ENCODE data around the gene OR6V1. TPM values are rescaled to one million over a fixed set of nuclear protein-coding genes. Genes with fewer than 3 reads are reported as not detected.
A peak's percentile ranks its signal among the peaks of the same experiment; 100 is the strongest.

The OR6V1 gene
- total and polyA plus RNA-seq, 8 donors = not detected

DNA sequence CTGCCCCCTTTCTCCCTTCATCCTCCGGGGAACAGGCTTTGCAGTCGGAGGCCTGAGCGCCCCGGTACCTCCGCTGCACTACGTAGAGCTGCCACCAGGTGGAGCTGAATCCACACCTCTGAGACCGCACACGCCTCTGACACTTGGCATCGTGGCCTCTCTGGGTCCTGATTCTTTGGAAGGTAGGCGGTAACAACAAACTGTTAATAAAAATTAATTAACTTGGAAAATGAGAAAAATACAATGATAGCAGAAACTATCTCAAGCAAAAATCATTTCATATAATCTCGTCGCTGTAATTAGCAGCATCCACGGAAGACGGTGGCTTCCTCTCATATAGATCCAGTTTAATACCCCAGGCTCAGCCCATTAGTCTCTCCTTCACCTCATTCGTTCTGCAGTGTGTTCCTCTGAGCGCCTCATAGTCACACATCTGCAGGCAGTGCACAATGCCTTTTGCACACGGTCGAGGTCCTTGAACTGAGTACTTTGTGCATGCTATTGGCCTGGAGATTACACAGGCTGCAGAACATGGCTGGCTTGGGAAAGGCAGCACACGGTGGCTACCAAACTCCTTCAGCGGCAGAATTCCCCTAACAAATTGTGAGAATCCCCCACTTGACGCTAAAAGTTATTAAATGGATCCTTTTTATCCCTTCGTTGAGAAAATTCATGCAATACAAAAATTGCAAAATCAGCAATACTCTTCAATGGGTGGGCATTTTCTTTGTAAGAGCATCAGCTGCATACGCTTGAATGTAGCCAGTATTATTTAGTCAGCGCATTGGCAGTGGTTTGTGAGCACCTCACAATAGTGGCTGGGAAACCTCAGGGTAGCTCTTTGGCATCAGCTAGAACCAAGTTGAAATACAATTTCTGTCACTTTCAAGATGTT, 43.9 kb upstream of the OR6V1 start:
- intact Hi-C loops (cut with DNase I) = loop anchor here (2.0 to 10.0 kb wide), 3 partner anchors 143 to 209 kb away; no protein-coding TSS in a partner anchor
- TF ChIP-seq, protein P1, sequence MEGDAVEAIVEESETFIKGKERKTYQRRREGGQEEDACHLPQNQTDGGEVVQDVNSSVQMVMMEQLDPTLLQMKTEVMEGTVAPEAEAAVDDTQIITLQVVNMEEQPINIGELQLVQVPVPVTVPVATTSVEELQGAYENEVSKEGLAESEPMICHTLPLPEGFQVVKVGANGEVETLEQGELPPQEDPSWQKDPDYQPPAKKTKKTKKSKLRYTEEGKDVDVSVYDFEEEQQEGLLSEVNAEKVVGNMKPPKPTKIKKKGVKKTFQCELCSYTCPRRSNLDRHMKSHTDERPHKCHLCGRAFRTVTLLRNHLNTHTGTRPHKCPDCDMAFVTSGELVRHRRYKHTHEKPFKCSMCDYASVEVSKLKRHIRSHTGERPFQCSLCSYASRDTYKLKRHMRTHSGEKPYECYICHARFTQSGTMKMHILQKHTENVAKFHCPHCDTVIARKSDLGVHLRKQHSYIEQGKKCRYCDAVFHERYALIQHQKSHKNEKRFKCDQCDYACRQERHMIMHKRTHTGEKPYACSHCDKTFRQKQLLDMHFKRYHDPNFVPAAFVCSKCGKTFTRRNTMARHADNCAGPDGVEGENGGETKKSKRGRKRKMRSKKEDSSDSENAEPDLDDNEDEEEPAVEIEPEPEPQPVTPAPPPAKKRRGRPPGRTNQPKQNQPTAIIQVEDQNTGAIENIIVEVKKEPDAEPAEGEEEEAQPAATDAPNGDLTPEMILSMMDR (IDR thresholded peaks at IDR 0.05) = peak; percentile 93 to 98
- Histone ChIP-seq H3K27me3 (peaks cover 0 to 7% of the 10 kb centered on the region in 2 donors), H3K9me3 (no peaks in the 10 kb centered on the region), H3K4me3 (no peak overlapping the region), H3K4me1 (peaks cover 0 to 4% of the 10 kb centered on the region in 2 donors), H3K36me3 (no peaks in the 10 kb centered on the region), H3K27ac (no peak overlapping the region)
- DNase-seq (peak; percentile 66 to 92 (median 80)), ATAC-seq (peak; percentile 98)

DNA sequence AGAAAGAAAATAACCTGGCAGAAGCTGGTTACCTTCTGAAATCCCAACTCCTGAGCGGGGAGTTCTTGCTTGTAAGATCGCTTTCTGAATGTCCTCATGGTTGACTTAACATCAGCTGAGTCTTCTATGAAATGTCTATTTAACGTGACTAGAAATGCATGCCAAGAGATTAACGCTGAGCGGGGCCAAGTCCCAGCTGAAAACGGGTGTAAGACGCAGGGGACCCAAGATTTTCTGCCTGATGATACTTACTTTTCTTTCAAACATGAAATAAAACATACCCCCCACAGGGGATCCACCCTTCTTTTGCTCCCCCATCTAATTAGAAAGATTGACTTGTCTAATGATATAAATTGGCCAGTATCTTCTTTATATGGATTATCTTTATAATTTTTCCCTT, 40.1 kb upstream of the OR6V1 start:
- no peak overlapping the region for H3K4me3 ChIP-seq
- intact Hi-C loops (cut with DNase I) = no loop called here
- no peaks in the 10 kb centered on the region for H3K9me3 ChIP-seq
- no peak for DNase-seq
- ATAC-seq = no peak
- TF ChIP-seq, protein P1 (IDR thresholded peaks at IDR 0.05) = no peak
- H3K4me1 ChIP-seq = no peaks in the 10 kb centered on the region
- H3K36me3 ChIP-seq = no peaks in the 10 kb centered on the region
- H3K27ac ChIP-seq = no peak overlapping the region
- H3K27me3 ChIP-seq = peaks cover 4 to 7% of the 10 kb centered on the region in 2 donors

DNA sequence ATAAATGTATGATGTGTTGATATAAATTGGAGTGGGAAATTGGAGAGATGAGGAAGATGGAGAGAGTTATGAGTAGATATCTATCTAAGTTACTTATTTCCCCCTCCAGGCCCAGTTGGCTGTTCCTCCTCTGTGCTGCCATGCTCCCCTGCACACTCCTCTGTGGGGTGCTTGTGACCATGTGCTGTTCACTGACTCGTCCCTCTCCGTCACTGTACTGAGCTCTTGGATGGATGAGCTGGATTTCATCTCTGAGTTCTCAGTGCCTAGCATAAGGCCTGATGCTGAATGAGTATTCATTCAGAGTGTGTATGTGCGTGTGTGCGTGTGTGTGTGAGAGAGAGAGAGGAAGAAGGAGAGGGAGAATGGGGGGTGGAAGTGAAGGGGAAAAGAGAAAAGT, 39.7 kb upstream of the OR6V1 start:
- Histone ChIP-seq H3K36me3 (no peaks in the 10 kb centered on the region), H3K27me3 (peaks cover 4 to 7% of the 10 kb centered on the region in 2 donors), H3K4me1 (no peaks in the 10 kb centered on the region), H3K4me3 (no peak overlapping the region), H3K9me3 (no peaks in the 10 kb centered on the region), H3K27ac (no peak overlapping the region)
- ATAC-seq (no peak), DNase-seq (no peak)
- TF ChIP-seq, protein P1 (IDR thresholded peaks at IDR 0.05) = no peak
- intact Hi-C loops (cut with DNase I) = no loop called here

DNA sequence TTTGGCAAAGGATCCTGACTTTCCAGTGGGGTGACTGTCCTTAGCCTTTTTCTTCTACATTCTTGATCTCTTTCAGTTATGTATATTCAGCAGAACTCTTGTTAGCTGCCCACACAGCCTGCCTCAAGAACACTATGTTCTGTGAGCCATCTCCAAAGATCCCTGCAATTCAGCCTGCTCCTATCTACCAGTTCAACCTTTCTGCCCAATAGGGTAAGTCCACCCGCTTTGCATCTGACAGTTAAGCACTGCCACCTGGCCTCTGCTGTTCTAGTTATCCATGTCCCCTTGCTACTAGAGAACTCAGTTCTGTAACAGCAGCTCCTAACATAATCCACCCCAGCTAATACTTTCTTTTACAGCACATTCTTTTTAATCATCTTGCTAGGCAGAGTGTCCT, 38.7 kb upstream of the OR6V1 start:
- H3K27me3 ChIP-seq = peaks cover 2 to 4% of the 10 kb centered on the region in 2 donors
- ATAC-seq = peak; percentile 34
- no peak for DNase-seq
- no peaks in the 10 kb centered on the region for H3K4me1 ChIP-seq
- no peak overlapping the region for H3K4me3 ChIP-seq
- intact Hi-C loops (cut with DNase I) = no loop called here
- TF ChIP-seq, protein P1 (IDR thresholded peaks at IDR 0.05) = no peak
- no peaks in the 10 kb centered on the region for H3K9me3 ChIP-seq
- H3K27ac ChIP-seq = peak overlapping the region in 1 of 2 donors; percentile 61
- no peaks in the 10 kb centered on the region for H3K36me3 ChIP-seq

DNA sequence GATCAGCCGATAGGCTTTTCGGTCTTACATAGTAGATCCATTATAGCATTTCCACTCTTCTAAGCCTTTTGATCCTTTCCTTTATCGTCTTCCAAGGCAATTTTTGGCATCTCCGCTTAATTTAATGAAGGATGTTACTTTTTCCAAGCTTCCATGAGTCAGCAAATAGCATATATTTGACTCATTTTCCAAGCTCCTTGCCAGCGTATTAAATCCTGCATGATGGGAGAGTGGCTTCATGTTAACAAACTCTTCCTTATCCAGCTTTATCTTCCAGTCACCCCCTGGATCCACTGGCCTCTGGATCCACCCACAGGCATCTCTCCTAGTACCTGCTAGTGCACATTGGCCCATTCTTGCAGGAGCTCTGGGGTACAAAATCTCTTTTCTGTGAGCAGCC, 38.2 kb upstream of the OR6V1 start:
- Histone ChIP-seq H3K27ac (peak overlapping the region in 1 of 2 donors; percentile 61), H3K4me3 (no peak overlapping the region), H3K36me3 (no peaks in the 10 kb centered on the region), H3K4me1 (no peaks in the 10 kb centered on the region), H3K27me3 (peaks cover 0 to 4% of the 10 kb centered on the region in 2 donors), H3K9me3 (no peaks in the 10 kb centered on the region)
- intact Hi-C loops (cut with DNase I) = no loop called here
- DNase-seq (peak in 2 of 4 donors; percentile 19 to 21), ATAC-seq (peak; percentile 70)
- TF ChIP-seq, protein P1 (IDR thresholded peaks at IDR 0.05) = no peak
